ENCODE measurements around the gene CA10. TPM values are rescaled to one million over a fixed set of nuclear protein-coding genes. Genes with fewer than 3 reads are reported as not detected.

CA10 gene
- total and polyA plus RNA-seq, 2 donors (not counting 3 experiments of a cell fraction or from before 2014, with no cell fraction given) = not detected

- no peaks in the 10 kb centered on the region for H3K27me3 ChIP-seq (ENCODE audit: control insufficient read depth in 2 of 2, insufficient read depth in 2 of 2, low read length in 2 of 2)
- H3K4me2 ChIP-seq (ENCODE audit: insufficient read depth, low read length) = no peak overlapping the region
- intact Hi-C loops (cut with micrococcal nuclease) (loop anchor here (5.0 kb wide), 1 partner anchor 1271 kb away; no protein-coding TSS in a partner anchor), dilution Hi-C loops (cut with MboI; ENCODE audit: extremely low pct_ligation_motif_present, low sequenced_read_pairs) (no loop called here)
- TF ChIP-seq JUN (IDR thresholded peaks at IDR 0.05; ENCODE audit: borderline replicate concordance, insufficient read depth, insufficient read length, low read depth) (no peak), POLR2AphosphoS5 (IDR thresholded peaks at IDR 0.05; ENCODE audit: insufficient read depth, low read depth, low read length) (no peak), FOS (IDR thresholded peaks at IDR 0.05; ENCODE audit: borderline replicate concordance, insufficient read depth, low read length) (no peak), GATA2 (IDR thresholded peaks at IDR 0.05; ENCODE audit: insufficient read depth, insufficient read length, low read depth, low read length) (no peak), EZH2 (IDR thresholded peaks at IDR 0.05; ENCODE audit: borderline replicate concordance, low read depth, low read length, severe bottlenecking) (no peak), POLR2A (IDR thresholded peaks at IDR 0.05; ENCODE audit: low read depth, low read length) (no peak), MAX (IDR thresholded peaks at IDR 0.05; ENCODE audit: insufficient read depth, insufficient read length) (no peak), CTCF (IDR thresholded peaks at IDR 0.05; ENCODE audit: extremely low read depth in 1 of 2, insufficient read depth in 1 of 2, low read depth in 1 of 2, low read length in 2 of 2) (no peak), MYC (IDR thresholded peaks at IDR 0.05; ENCODE audit: low read depth, low read length) (no peak)
- no peak overlapping the region for H3K4me3 ChIP-seq (replicated peaks in 1 of 3; ENCODE audit: insufficient read depth in 1 of 3, low read depth in 1 of 3, low read length in 3 of 3)
- DNase-seq (ENCODE audit: low read depth, low spot score) (no peak), FAIRE-seq (no peak)
- H3K9me1 ChIP-seq (replicated peaks; ENCODE audit: control insufficient read depth, extremely low read depth, insufficient read depth, low read length) = no peaks in the 10 kb centered on the region
- BruUV-seq (replicated peaks) = no TSS peak
- H3K27ac ChIP-seq (ENCODE audit: insufficient read depth, low read depth, low read length) = no peak overlapping the region
- H2AFZ ChIP-seq (ENCODE audit: low read depth, low read length) = no peak overlapping the region
- H3K9me3 ChIP-seq (replicated peaks; ENCODE audit: control insufficient read depth, insufficient read depth, low read length) = no peaks in the 10 kb centered on the region
- H3K9ac ChIP-seq (replicated peaks; ENCODE audit: extremely low read depth, insufficient read depth, low read length) = no peak overlapping the region
- no peaks in the 10 kb centered on the region for H3K79me2 ChIP-seq (ENCODE audit: control insufficient read depth, insufficient read depth, low read length)
- H3K4me1 ChIP-seq (ENCODE audit: control insufficient read depth, extremely low read depth, insufficient read depth, low read length) = no peaks in the 10 kb centered on the region
- H4K20me1 ChIP-seq (replicated peaks; ENCODE audit: control insufficient read depth, extremely low read depth, insufficient read depth, low read length) = no peaks in the 10 kb centered on the region
- no peaks in the 10 kb centered on the region for H3K36me3 ChIP-seq (ENCODE audit: control insufficient read depth in 2 of 2, extremely low read depth in 1 of 2, insufficient read depth in 2 of 2, low read length in 2 of 2)
- ChIA-PET POLR2A (no interaction called here), CTCF (no interaction called here)
Observed at GRCh38 chr17:51761105-51761504, 397.4 kb downstream of the CA10 start.
